ENCODE measurements around the gene HDC.

The HDC gene

GRCh38 chr15:50251638-50252182 is 13.8 kb downstream of the HDC start:
- no peak for DNase-seq

GRCh38 chr15:50250760-50251394 is 14.6 kb downstream of the HDC start:
- DNase-seq: no peak

GRCh38 chr15:50249704-50250103 is 15.8 kb downstream of the HDC start:
- DNase-seq: no peak

- no peak for DNase-seq
Measured at GRCh38 chr15:50248994-50249582, 16.4 kb downstream of the HDC start.

DNA sequence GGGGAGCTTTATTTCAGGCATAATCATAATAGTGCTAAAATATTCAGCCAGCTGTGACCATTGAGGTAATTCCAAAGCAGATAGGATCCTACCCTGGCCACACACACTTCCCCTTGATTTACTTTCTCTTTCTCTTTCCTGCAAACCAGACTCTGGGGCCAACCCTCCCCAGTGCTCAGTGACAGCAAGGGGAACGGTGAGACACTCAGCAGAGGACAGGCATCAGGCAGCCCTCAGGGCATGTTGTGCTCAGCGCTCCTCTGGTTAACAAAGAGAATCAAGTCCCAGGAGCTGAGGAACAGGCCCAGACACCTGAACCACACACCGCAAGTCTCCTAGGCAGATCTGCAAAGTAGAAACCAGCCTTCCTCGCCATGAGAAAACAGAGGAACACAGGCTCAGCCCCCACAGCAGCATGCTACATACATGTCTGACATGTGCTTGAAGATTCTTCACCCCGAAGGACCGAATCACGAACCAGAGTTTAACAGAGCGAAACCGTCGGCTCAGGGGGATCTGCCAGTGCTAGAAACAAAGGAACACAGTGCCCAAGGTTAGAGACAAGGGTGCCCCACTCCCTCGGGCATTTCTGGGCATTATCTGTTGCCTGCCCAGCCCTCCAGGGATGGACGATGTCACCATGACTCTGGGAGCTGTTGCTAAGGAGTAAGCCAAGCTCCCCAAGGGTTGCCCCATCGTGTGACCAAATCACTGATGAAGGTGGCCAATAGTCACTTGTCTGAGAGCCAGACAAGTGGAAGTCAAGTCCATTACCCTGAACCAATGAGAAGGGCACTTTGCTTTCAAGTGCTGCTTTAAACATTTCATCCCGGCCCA is 17.5 kb downstream of the HDC start:
- DNase-seq: no peak

DNA sequence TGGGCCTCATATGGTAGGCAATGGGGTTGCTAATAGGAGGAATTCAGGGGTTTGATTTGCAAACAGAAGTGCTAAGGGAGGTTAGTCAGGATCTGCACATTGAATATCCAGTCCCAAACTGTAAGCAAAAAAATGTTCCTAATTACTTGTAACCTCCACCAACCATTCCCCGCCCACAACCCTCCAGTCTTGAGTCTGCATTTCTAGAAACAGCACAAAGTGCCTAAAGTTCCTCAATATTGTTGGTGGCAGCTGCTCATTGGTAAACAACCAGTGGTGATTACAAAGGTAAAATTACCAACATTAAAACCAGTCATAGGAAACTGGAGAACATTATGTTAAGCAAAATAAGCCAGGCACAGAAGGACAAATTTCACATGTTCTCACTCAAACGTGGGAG is 18.9 kb downstream of the HDC start:
- no peak for DNase-seq

DNA sequence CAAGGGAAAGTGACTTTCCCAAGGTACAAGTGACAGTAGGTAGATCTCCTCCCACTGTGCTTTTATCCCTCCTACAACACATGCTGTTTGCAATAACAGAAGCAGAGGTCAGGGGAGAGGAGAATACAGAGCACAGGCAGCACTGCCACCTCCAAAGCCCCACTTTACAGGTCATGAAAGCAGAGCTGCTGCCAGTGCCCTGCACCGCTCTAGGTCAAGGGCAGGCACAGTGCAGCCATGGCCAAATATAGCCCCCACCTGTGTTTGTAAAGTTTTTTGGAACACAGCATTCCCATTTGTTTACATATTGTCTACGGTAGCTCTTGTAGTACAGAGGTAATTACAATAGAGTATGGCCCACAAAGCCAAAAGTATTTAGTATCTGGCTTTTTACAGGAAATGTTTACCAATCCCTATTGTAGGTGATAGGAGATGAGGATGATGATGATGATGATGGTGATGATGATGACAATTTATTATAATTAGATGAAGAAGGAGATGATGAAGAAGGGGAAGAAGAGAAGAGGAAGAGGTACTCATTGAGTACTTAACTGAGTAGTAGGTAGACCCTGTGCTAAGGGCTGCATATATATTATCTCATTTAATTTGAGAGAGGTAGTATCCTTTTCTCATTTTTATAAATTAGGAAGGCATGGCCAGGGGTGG is 20.4 kb downstream of the HDC start:
- no peak for DNase-seq

GRCh38 chr15:50244153-50244552 is 21.4 kb downstream of the HDC start:
- no peak for DNase-seq

DNA sequence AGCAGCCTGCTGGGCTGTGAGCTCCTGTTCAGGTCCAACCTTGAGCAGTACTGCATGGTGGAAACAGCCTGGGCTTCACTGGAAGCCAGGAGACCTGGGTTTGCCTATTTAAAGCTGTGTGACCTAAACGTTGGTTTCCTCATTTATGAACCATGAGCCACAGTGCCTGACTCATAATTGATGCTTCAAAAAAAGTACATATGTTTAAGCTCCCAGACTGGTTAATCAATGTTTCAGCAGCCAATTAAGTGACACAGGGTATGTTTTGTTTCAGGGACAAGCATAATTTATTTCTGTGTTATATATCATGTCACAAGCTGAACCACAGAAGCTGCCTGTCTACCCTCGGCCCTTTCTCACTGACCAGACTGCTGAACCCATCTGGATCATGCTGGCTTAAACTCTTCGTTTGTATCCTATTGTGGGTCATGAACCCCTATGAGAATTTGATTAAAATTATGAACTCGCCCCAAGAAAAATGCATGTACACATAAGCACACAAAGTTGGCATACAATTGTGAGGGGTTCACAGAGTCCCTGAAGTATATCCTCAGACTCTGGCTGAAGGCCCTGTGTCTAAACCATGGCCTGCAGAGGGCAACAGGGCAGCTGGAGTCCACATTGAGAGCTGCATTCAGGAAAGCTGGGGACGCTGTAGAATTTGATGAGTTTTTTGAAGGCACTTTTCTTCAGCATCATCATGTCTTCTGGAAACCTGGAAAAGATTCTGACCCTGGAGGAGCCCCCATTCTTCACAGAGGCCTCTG is 23.7 kb downstream of the HDC start:
- no peak for DNase-seq

- DNase-seq: no peak
Measured at GRCh38 chr15:50238255-50238654, 27.3 kb downstream of the HDC start.

DNA sequence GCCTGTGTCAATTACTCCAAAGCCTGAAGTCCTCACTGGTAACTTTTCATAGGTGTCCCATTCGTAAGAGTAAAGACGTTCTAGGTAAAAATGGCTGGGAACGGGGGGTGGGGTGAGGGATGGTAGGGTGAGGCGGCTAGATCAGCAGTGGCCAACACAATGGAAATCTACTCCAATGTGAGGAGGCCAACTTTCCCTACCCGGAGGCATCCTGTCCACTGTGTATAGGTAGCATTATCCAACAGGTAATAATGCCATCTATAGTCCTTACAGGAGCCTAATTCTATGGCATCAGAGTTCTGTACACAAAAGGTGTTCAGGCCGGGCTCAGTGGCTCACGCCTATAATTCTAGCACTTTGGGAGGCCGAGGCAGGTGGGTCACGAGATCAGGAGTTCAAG is 29.1 kb downstream of the HDC start:
- DNase-seq: no peak

GRCh38 chr15:50235794-50236193 is 29.7 kb downstream of the HDC start:
- DNase-seq: no peak

GRCh38 chr15:50234764-50235163 is 30.8 kb downstream of the HDC start:
- no peak for DNase-seq

DNA sequence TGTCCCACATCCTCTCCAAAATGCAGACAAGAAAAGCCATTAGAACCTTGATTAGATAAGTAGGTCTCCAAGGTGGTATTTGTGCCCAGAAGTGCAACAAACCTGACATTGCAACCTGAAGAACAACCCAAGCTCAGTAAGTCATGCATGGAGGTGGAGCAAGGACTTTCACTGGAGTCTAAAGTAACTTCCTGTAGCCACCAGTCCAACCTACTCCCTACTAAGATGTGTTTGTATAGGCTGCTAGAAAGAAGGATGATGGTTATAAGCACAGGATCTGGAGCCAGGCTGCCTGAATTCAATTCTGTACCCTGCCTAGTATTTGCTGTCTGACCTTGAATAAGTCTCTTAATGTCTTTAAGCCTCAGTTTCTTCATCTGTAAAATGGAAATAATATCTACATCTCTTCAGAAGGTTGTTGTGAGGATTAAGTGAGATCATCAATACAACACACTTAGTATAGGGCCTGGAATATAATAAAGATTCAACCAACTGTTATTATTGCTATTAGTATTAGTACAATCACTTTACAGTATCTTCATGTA is 32.3 kb downstream of the HDC start:
- no peak for DNase-seq

GRCh38 chr15:50232791-50233190 is 32.7 kb downstream of the HDC start:
- DNase-seq: no peak

GRCh38 chr15:50231761-50232160 is 33.8 kb downstream of the HDC start:
- DNase-seq: peak; percentile 15

- no peak for DNase-seq
Measured at GRCh38 chr15:50229336-50229735, 36.2 kb downstream of the HDC start.

- no peak for DNase-seq
Measured at GRCh38 chr15:50228866-50229265, 36.7 kb downstream of the HDC start.

GRCh38 chr15:50227076-50227475 is 38.5 kb downstream of the HDC start:
- DNase-seq: no peak

DNA sequence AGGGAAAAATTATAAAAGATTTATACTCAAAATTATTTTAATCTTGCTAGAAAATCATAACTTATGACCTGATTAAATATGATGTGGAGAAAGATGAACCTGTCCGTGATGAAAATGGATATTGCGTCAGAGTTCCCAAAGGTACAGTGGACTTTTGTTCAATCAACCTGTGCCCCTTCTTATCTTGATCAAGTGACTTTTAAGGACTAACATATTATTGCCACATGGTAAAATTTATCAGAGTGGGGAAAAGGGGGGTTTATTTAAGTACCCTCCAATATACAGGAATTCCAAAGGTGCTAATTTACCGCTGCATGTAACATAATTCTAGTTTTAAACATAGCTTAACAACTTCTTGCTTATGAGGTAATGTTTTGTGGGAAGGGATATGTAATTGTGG is 39.6 kb downstream of the HDC start:
- no peak for DNase-seq

DNA sequence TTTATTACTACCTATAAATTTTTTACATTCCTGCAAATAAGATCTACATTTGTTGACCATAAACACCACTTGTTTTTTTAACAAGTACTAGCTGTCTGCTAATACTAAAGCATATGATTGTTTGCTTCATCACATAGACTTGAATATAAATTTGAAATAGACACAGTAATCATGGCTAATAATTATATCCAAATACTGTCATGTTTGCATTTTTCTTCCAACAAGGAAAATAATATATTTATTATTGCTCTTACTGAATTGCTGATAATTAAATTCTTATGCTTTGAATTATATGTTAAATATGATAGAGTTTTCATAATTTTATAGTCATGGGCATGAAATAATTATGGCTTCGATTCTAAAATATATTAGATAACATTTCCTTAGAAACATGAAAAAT is 40.5 kb downstream of the HDC start:
- no peak for DNase-seq

DNA sequence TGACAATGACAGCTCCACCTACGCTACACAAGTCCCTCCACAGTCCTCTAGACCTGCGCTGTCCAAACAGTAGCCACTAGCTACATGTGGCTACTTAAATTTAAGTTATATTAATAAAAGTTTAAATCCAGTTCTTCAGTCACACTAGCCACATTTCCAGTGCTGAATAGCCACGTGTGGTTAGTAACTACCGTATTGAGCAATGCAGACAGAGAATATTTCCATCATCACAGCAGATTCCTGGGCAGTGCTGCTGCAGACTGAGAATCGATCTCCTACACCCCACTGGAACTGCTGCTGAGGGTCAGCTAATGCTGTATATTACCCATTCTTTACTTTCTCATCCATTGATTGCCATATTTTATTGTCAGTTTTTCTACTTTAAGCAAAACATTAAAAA is 40.9 kb downstream of the HDC start:
- DNase-seq: no peak
